SK-N-SH treated with all-trans-retinoic acid at 6 μM for 48 hours (cell line): Measurements from ENCODE around the gene BRD1.

Experiments used
- ATAC-seq: fragments of 200-7000 bp; cut with Tn5 transposase; 3 replicates; pipeline ENCODE4 v1.9.1; 2020; ENCODE audit warnings: mild to moderate bottlenecking, moderate library complexity
- ARNTL ChIP-seq: fragments of 450-650 bp; formaldehyde crosslinking; IDR thresholded peaks from 2 replicates; pipeline ENCODE4 v1.5.0; 2020; ENCODE audit warnings: low read depth, mild to moderate bottlenecking, moderate library complexity, borderline replicate concordance
- BACH2 ChIP-seq: fragments of 250-450 bp; sonication (Bioruptor Pico); IDR thresholded peaks from 2 replicates; pipeline ENCODE4 v1.9.0; 2021; ENCODE audit warnings: mild to moderate bottlenecking, borderline replicate concordance
- CSDC2 ChIP-seq: fragments of 250-450 bp; sonication (Bioruptor Pico); IDR thresholded peaks from 2 replicates; pipeline ENCODE4 v1.5.0; 2020; ENCODE audit warnings: mild to moderate bottlenecking, moderate library complexity
- CSRNP3 ChIP-seq: fragments of 250-450 bp; sonication (Bioruptor Pico); IDR thresholded peaks from 2 replicates; pipeline ENCODE4 v1.5.1; 2021; ENCODE audit warnings: mild to moderate bottlenecking, moderate library complexity
- ISL1 ChIP-seq: fragments of 250-450 bp; sonication (Bioruptor Pico); IDR thresholded peaks from 2 replicates; pipeline ENCODE4 v2.1.2; 2022; ENCODE audit warnings: mild to moderate bottlenecking, moderate library complexity
- OSR1 ChIP-seq: fragments of 250-450 bp; sonication (Bioruptor Pico); IDR thresholded peaks from 2 replicates; pipeline ENCODE4 v1.8.0; 2022; ENCODE audit warnings: moderate library complexity, mild to moderate bottlenecking, inconsistent platforms
- POU6F1 ChIP-seq: fragments of 250-450 bp; sonication (Bioruptor Pico); IDR thresholded peaks from 2 replicates; pipeline ENCODE4 v1.8.0; 2021; ENCODE audit warnings: low read depth, mild to moderate bottlenecking, moderate library complexity, borderline replicate concordance
- PPARA ChIP-seq: fragments of 250-450 bp; sonication (Bioruptor Pico); IDR thresholded peaks from 2 replicates; pipeline ENCODE4 v1.5.0; 2020; ENCODE audit warnings: mild to moderate bottlenecking, borderline replicate concordance
- RARB ChIP-seq: fragments of 250-450 bp; sonication (Bioruptor Pico); IDR thresholded peaks from 2 replicates; pipeline ENCODE4 v1.8.0; 2021; ENCODE audit warnings: mild to moderate bottlenecking, moderate library complexity
- SNAI2 ChIP-seq: fragments of 250-450 bp; sonication (Bioruptor Pico); IDR thresholded peaks from 2 replicates; pipeline ENCODE4 v1.5.0; 2020; ENCODE audit warnings: mild to moderate bottlenecking, moderate library complexity
- TCF4 ChIP-seq: fragments of 250-450 bp; sonication (Bioruptor Pico); IDR thresholded peaks from 2 replicates; pipeline ENCODE4 v1.8.0; 2021; ENCODE audit warnings: mild to moderate bottlenecking, moderate library complexity, borderline replicate concordance
- TOX ChIP-seq: fragments of 250-450 bp; sonication (Bioruptor Pico); IDR thresholded peaks from 2 replicates; pipeline ENCODE4 v1.8.0; 2021; ENCODE audit warnings: mild to moderate bottlenecking, moderate library complexity, borderline replicate concordance
- ZFP3 ChIP-seq: fragments of 250-450 bp; sonication (Bioruptor Pico); IDR thresholded peaks from 2 replicates; pipeline ENCODE4 v1.5.0; 2020; ENCODE audit warnings: mild to moderate bottlenecking, moderate library complexity
- ZFP30 ChIP-seq: fragments of 450-650 bp; formaldehyde crosslinking; IDR thresholded peaks from 2 replicates; pipeline ENCODE4 v1.5.0; 2022; ENCODE audit warnings: mild to moderate bottlenecking, moderate library complexity
- ZNF565 ChIP-seq: fragments of 450-650 bp; formaldehyde crosslinking; conservative IDR thresholded peaks from 2 replicates; pipeline ENCODE4 v1.5.0; 2020; ENCODE audit warnings: low read depth, mild to moderate bottlenecking, moderate library complexity
- ZNF8 ChIP-seq: fragments of 450-650 bp; formaldehyde crosslinking; IDR thresholded peaks from 2 replicates; pipeline ENCODE4 v1.5.0; 2020; ENCODE audit warnings: mild to moderate bottlenecking, moderate library complexity
- TF ChIP-seq, protein P1 (sequence below): fragments of 250-450 bp; sonication (Bioruptor Pico); IDR thresholded peaks from 2 replicates; pipeline ENCODE4 v1.8.0; 2020; ENCODE audit warnings: mild to moderate bottlenecking, moderate library complexity, borderline replicate concordance
- TF ChIP-seq, protein P2 (sequence below): fragments of 250-450 bp; sonication (Bioruptor Pico); IDR thresholded peaks from 2 replicates; pipeline ENCODE4 v1.5.0; 2020; ENCODE audit warnings: mild to moderate bottlenecking, moderate library complexity

The BRD1 gene

DNA sequence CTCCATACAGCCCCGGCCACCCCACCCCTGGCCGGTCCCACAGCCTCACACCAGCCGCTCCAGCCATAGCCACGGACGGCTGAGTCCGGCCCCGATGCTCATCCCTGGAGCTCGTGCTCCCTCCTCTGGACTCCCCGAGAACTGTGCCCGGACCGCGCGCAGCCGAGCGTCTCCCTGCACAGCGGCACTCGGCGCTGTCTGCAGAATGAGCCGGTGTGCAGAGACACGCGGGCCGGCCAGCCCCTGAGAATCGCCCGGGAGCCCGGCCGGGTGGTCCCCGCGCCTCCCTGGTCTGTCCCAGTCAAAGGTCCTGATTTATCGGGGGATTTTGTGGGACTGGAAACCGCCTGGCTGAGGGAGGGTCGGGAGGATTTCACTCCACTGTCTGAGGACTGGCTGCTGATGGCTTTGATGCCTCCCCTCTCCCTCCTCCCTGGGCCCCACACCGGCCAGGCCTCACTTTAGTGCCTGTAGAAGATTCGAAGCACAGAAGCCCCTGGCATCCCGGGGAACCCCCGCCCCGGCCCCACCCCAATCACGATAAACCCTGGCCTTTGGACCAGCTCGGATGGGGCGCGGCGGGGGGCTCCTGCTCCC, 102.7 kb downstream of the BRD1 start:
- no peak for TF ChIP-seq SNAI2 (CRISPR knock-in tag)
- TF ChIP-seq PPARA (CRISPR knock-in tag) = no peak
- no peak for TF ChIP-seq ZFP3
- TF ChIP-seq BACH2 (CRISPR knock-in tag) = no peak
- no peak for TF ChIP-seq CSRNP3
- TF ChIP-seq TOX (CRISPR knock-in tag) = no peak
- TF ChIP-seq, protein P1, sequence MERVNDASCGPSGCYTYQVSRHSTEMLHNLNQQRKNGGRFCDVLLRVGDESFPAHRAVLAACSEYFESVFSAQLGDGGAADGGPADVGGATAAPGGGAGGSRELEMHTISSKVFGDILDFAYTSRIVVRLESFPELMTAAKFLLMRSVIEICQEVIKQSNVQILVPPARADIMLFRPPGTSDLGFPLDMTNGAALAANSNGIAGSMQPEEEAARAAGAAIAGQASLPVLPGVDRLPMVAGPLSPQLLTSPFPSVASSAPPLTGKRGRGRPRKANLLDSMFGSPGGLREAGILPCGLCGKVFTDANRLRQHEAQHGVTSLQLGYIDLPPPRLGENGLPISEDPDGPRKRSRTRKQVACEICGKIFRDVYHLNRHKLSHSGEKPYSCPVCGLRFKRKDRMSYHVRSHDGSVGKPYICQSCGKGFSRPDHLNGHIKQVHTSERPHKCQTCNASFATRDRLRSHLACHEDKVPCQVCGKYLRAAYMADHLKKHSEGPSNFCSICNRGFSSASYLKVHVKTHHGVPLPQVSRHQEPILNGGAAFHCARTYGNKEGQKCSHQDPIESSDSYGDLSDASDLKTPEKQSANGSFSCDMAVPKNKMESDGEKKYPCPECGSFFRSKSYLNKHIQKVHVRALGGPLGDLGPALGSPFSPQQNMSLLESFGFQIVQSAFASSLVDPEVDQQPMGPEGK = no peak
- TF ChIP-seq, protein P2, sequence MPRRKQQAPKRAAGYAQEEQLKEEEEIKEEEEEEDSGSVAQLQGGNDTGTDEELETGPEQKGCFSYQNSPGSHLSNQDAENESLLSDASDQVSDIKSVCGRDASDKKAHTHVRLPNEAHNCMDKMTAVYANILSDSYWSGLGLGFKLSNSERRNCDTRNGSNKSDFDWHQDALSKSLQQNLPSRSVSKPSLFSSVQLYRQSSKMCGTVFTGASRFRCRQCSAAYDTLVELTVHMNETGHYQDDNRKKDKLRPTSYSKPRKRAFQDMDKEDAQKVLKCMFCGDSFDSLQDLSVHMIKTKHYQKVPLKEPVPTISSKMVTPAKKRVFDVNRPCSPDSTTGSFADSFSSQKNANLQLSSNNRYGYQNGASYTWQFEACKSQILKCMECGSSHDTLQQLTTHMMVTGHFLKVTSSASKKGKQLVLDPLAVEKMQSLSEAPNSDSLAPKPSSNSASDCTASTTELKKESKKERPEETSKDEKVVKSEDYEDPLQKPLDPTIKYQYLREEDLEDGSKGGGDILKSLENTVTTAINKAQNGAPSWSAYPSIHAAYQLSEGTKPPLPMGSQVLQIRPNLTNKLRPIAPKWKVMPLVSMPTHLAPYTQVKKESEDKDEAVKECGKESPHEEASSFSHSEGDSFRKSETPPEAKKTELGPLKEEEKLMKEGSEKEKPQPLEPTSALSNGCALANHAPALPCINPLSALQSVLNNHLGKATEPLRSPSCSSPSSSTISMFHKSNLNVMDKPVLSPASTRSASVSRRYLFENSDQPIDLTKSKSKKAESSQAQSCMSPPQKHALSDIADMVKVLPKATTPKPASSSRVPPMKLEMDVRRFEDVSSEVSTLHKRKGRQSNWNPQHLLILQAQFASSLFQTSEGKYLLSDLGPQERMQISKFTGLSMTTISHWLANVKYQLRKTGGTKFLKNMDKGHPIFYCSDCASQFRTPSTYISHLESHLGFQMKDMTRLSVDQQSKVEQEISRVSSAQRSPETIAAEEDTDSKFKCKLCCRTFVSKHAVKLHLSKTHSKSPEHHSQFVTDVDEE = no peak
- no peak for TF ChIP-seq OSR1
- TF ChIP-seq ZNF8 (CRISPR knock-in tag) = no peak
- TF ChIP-seq TCF4 (CRISPR knock-in tag) = no peak
- TF ChIP-seq ZNF565 (CRISPR knock-in tag) = no peak
- TF ChIP-seq RARB (CRISPR knock-in tag) = no peak
- TF ChIP-seq POU6F1 (CRISPR knock-in tag) = no peak
- TF ChIP-seq ZFP30 = no peak
- no peak for TF ChIP-seq CSDC2 (CRISPR knock-in tag)
- no peak for TF ChIP-seq ARNTL (CRISPR knock-in tag)
- TF ChIP-seq, all 23 proteins: peak for 0
- peak; percentile 96 for ATAC-seq

GRCh38 chr22:49724030-49724892, 103.4 kb downstream of the BRD1 start:
- ATAC-seq = no peak
- no peak for TF ChIP-seq CSRNP3
- TF ChIP-seq BACH2 (CRISPR knock-in tag) = no peak
- no peak for TF ChIP-seq ISL1
- no peak for TF ChIP-seq POU6F1 (CRISPR knock-in tag)
